ENCODE results near the gene VSTM2L.
"Not testable (repeated sequence)": the region's sequence is repeated elsewhere in the genome, so short reads cannot be mapped to it uniquely, and the experiment has no call there.

The VSTM2L gene

GRCh38 chr20:37902504-37903313, at the start of gene VSTM2L:
Gene VSTM2L (plus strand): TSS chr20:37903127. CDS start chr20:37903351, 224 bp downstream.
- no peak for DNase-seq (ENCODE audit: low read depth)

- no peak for DNase-seq (ENCODE audit: low read depth)
Measured at GRCh38 chr20:37853823-37854375, 49.0 kb upstream of the VSTM2L start.

GRCh38 chr20:37856034-37856433, 46.9 kb upstream of the VSTM2L start:
- DNase-seq (ENCODE audit: low read depth), result not testable (repeated sequence)

- DNase-seq (ENCODE audit: low read depth), result no peak
Measured at GRCh38 chr20:37856932-37857660, 45.8 kb upstream of the VSTM2L start.

GRCh38 chr20:37859406-37860171, 43.3 kb upstream of the VSTM2L start:
- no peak for DNase-seq (ENCODE audit: low read depth)

GRCh38 chr20:37863289-37863688, 39.6 kb upstream of the VSTM2L start:
- no peak for DNase-seq (ENCODE audit: low read depth)

- no peak for DNase-seq (ENCODE audit: low read depth)
Measured at GRCh38 chr20:37864298-37864697, 38.6 kb upstream of the VSTM2L start.

- no peak for DNase-seq (ENCODE audit: low read depth)
Measured at GRCh38 chr20:37866051-37866450, 36.9 kb upstream of the VSTM2L start.

GRCh38 chr20:37867289-37868195, 35.4 kb upstream of the VSTM2L start:
- no peak for DNase-seq (ENCODE audit: low read depth)

GRCh38 chr20:37868851-37869333, 34.0 kb upstream of the VSTM2L start:
- DNase-seq (ENCODE audit: low read depth), result no peak

GRCh38 chr20:37869334-37869861, 33.5 kb upstream of the VSTM2L start:
- DNase-seq (ENCODE audit: low read depth), result no peak

- no peak for DNase-seq (ENCODE audit: low read depth)
Measured at GRCh38 chr20:37870294-37870693, 32.6 kb upstream of the VSTM2L start.

- no peak for DNase-seq (ENCODE audit: low read depth)
Measured at GRCh38 chr20:37871751-37872150, 31.2 kb upstream of the VSTM2L start.

- no peak for DNase-seq (ENCODE audit: low read depth)
Measured at GRCh38 chr20:37872161-37872560, 30.8 kb upstream of the VSTM2L start.

- DNase-seq (ENCODE audit: low read depth), result no peak
Measured at GRCh38 chr20:37873884-37874283, 29.0 kb upstream of the VSTM2L start.

- no peak for DNase-seq (ENCODE audit: low read depth)
Measured at GRCh38 chr20:37875460-37876175, 27.3 kb upstream of the VSTM2L start.

- DNase-seq (ENCODE audit: low read depth), result no peak
Measured at GRCh38 chr20:37876863-37877262, 26.1 kb upstream of the VSTM2L start.

- no peak for DNase-seq (ENCODE audit: low read depth)
Measured at GRCh38 chr20:37877832-37878772, 24.8 kb upstream of the VSTM2L start.
